IPS-NIHi7 (cell line): ENCODE measurements around the gene LRRC32.

Source experiments
- DNase-seq: peaks from one replicate; pipeline ENCODE4 v3.0.0; 2012; ENCODE audit warnings: mixed read lengths; ENCODE audit errors: extremely low spot score

Gene LRRC32

DNA sequence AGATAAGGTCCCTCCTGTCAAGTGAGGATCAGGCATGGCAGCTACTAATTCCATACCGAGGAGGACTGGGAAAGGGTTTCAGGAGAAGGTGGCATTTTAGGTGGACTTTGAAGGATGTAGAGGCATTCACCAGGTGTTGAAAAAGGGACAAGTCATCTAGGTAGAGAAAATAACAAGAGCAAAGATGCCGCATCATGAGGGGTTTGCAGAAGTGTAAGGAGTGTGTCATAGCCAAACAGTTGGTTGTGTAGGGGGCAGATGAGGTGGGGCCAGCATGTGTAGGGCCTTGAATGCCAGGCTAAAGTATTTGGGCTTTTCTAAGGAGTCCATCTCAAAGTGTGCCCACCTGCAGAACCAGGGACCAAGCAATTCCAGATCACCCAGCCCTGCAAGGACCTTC, 11.6 kb upstream of the LRRC32 start:
- no peak for DNase-seq

DNA sequence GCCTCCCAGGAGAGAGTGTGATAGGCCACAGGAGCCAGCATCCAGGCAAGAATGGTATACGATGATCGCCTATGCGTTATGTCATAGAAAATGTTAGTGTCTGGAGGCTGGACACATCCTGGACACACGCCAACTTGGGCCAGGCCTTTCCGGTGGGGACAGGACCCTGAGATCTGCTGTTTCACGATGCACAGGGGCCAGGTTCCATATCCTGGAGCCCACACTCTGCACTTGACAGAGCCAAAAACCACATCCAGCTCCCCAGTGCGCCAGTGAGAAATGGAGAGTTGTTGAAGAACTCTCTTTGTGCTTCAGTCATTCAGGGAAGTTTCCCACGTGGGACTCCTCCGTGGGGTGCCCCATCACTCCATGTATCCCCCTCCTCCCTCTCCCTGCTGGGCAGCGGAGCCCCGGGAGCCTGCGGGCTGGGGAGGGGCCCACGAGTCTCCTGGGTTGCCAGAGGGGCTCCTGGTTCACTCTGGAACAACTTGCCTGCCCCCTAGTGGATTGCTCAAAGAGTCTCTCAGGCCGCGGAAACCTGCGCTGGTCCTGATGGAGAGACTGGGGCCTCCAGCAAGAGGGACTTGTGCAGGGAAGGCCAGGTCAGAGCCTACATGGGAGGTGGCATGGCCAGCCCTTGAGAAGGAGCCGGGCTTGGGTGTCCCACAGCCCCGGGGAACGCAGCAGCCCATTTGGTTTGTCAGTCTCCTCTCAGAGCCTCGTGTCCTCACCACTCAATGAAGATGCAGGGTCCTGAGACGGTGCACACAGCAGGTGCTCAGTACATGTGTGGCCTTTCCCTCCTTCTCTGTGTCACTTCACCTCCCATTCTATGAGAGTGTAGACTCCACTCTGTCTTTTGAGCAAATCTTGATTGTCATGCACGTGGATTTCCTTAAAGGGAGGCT, 10.2 kb upstream of the LRRC32 start:
- peak; percentile 94 for DNase-seq

DNA sequence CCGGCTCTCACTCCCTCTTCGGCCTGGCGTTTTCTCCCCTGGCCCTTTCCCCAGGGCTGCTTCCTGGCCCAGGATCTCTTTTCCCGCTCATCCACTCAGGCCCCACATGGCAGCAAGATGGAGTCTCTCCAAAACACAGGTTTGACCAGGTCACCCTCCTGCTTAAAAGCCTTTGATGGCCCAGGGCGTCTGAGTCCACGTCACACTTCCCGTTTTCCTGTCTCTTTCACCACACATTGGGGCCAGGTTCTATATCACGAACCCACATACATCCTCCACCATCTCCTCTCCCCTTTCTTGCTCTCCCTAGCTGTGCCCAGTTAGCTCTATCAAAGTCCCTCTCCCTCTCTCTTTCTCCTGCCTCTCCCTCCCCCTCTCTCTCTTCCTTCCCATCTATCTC, 7.8 kb upstream of the LRRC32 start:
- no peak for DNase-seq

DNA sequence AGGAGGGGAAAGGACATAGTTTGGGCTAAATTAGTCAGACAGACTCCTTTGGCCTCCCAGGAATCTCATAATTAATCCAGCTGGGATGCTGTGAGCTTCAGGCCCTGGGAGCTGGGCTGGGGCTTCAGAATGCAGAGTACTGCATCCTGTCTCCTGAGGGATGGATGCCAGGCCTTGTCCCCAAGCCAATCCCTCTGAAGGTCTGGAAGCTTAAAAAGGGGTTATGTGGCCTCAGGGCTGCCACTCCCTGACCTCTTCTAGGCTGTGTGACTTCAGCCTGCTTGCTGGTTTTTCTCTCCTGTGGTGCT, 6.9 kb upstream of the LRRC32 start:
- DNase-seq = no peak

DNA sequence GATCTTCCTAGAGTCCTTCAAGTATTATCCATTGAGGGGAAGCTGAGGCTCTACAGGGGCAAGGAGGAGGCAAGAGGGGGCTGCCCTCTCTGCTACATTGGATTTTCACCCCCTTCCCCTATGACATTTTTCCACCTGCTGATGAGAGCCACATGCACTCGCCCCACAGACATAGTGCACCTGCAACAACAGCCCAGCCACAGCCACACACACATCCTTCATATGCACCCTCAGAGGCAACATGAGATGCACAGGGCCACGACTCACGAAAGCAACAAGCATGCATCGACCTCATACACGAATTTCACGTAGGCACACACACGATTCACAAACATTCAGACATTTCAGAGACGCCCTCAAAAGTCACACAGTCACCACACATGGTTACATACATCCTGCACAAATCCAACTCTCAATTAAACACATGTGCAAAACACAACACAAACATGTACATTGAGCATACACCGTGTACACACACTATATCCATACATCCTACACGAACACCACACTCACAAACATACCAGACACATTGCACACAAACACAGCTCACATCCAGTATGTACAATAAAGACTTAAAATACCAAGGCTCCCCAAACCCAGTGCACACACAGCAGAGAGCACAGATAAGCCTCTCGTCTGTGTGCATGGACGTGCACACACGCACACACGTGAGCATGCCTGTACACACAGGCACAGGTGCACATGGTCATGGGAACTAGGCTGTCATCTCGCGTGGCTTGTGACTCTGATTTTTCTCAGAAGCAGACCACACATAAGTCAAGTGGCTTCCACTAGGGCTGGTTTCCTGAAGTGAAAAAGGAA, 6.3 kb upstream of the LRRC32 start:
- DNase-seq = no peak

DNA sequence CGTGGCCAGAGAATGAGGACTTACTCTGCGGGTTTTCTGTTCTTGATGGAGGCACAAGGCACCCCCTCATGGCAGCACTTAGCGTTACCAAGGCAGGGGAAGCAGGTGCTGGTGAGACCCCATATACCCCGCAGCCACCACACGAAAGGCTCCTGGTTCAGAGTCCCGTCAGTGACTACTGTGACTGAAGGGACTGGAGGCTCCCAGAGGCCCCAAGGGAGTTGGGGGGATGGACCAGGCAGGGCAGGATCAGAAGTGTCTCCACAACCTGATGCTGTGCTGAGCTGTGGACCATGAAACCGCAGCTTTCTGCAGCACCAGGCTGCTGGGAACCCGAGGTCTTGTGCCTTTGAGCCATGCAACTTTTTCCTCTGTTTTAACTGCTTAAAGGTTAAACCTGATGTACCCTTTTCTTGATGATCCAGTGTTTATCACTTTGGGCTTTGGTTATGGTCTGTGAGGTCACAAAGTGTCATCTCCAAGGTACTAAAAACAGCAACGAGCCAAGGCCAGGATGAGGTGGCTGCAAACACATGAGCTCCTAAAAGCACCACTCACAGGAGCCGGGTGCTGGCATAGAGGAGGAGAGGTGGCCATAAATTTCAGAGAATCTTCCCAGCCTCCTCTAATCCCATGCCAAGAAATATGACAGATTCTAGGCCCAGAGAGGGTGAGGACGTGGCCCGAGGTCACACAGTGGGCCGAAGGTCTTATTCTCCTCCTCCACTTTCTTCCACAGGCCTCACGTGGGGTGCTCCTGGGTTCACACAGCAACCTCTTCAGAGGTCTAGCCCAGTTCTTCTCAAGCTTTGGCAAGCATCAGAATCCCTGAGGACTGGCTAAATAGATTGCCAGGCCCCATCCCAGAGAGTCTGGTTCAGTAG, 4.2 kb upstream of the LRRC32 start:
- no peak for DNase-seq

DNA sequence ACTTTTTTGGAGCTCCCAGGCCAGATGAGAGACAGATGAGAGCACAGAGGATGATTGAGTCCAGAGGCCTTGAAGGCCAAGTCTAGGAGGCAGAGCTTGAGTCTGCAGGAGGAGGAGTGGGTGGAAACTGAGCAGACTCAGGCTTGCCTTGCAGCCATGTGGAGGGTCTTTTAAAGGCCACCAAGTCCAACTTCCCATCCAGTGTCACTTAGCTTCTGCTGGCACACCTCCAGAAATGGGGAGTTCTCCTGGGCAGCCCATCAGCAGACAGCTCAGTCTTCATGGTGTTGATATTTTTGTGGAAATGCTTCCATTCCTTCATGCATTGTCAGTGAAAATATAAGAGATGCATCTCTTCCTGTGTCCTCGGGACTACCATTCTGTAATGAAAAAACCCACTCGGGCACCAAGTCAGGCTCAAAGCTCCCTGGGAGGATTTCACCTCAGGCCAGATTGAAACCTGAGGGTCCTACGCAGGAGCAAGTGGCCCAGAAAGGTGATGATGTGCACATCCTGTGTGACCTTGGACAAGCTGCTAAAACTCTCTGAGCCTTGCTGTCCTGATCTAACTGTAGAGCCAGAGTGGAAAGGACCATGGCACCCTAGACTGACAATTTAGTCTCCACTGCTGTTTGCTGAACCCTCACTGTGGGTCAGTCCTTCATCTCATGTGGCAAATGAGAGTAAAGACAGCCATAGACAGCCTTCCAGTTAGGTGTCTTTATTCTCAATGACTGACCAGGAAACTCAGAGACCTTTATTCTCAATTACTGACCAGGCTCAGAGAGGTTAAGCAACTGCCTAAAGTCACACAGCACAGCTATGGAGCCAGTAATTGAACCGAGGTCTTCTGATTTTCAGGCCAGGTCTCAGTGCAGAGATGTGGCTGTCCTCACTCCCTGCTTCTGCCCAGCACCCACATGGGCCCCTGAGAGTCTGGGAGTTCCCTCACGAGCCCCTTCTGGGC, 2.9 kb upstream of the LRRC32 start:
- DNase-seq = no peak

DNA sequence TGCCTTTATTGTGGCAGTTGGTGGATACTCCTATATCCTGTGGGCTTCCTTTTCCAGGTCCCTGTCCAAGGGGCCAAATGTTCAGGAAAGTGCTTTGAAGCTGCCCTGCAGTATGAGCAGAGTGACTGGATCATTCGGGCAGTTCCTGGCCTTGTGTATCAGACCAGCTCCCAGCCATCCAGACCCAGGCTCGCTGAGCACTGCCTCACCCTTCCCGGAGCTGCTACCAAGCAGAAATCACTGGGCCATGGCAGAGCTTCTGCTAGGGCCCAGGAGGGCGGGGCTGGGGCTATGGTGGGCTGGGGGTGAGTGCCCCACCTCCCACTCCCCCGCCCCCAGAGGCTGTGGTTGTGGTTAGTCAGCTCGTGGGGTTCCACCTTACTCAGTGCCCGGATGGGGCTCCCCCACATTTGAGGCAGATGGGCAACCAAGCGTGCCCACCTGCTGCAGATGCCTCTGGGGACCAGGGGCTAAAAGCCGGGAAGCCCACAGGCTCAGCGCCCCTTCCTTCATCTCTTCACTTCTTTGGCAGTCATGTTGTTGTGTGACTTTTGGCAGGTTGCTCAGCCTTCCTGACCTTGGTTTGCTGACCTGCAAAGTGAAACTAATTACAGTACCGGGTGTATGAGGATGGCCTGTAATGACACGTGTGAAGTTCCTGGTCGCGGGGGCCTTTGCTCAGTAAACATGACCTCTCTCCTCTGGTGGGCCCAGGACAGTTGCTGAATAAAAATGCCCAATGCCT, 2.1 kb upstream of the LRRC32 start:
- no peak for DNase-seq

DNA sequence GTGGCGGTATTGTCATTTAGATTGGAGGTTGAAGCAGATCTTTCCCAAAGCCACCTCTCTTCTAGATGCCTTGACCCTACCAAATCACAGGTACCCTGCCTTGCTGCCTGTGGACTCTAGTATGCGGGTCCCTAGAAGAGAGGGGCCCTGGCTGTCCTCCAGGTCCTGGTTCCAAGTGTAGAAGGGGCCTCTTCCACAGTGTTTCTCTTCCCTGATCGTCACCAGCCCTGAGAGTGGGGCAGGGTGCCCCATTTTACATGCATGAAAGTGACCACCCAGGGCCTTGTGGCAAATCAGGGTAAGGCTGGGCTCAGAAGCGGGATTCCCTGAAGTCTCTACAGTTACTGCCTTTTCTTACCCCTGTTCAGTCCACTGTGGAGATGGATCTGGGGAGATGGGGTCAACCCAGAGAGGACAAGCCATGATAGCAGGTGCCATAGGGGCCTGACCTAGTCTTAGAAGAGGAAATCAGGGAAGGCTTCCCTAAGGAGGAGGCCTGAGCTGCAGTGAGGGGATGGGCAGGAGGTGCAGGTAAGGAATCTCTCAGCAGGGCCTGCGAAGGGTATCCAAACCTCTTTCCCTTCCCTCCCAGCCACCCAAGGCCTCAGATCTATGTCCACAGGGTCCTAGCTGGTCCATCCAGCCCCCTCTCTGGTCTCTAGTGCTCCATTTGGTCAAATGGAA, 1.2 kb upstream of the LRRC32 start:
- no peak for DNase-seq

DNA sequence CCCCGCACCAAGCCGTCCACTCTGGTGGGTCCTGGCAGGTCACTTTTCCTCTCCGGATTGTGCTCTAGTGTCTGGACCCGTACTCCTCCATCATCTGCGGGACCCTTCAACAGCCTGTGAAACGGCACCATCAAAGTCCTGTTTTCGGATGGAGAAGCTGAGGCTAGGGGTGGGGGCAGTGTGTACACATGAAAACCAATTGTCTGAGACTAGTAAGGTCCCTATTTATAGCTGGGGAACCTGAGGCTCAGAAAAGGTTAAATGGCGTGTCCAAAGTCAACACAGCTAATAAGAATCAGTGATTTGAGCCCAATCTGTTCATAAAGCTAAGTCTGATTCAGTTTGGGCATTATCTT, 668 bp upstream of the LRRC32 start:
- DNase-seq = no peak

DNA sequence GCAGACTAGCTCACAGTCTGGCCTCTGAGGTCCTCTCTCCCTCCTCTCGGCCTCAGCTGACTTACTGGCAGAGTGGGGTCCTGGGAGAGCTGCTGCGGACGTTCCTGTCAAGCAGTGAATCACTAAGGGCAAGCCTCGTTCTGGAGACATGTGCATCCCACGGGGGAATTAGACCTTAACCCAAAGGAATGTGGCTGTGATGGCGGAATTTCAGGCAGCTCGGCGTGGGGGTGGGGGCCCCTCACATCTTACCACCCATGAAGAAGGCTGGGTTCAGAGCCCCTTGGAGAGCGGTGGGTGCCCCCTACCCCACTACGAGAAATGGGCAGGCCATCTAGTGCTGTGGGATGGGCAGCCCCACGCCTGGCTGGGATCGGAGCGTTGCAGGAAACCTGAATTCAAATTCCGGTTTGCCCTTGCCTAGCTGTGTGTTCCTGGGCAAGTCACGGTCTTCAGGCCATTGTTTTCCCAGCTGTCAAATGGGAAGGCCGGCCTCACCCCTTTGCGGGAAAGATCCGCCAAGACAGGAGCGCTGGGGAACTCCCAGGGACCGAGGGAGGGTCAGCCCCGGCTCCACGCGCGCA, 554 bp downstream of the LRRC32 start:
- no peak for DNase-seq

DNA sequence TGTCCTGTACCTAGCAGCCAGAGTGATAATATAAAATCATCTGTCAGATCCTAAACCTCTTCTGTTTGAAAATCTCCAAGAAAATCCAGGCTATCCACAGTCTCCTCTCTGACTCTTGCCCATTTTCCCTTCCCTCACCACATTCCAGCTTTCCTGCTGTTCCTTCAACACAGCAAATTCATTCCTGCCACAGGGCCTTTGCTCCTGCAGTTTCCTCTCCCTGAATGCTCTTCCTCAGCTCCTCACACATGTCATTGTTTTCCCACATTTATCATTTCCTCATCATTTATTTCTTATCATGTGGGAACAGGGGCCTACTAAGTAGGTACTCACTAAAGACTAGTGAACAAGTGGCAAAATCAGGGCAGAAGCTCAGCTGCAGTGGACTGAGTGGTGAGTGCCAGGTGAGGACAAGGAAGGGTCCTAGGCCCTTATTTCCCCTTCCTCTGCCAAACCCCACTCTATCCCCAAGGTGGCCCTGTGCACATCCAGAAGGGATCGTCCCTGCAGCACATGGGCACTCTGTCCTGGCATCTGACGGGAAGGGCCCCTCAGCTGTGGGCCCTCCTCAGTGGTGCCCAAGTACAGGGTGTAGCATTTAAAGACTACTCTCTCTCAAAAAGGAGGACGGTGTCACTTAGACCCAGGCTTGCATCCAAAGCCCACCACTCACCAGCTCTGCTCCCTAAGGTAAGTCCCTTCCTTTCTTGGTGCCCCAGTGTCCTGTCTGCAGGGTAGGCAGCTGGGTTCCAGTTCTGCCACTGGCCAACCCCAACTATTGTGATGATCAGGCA, 2.0 kb downstream of the LRRC32 start:
- no peak for DNase-seq

DNA sequence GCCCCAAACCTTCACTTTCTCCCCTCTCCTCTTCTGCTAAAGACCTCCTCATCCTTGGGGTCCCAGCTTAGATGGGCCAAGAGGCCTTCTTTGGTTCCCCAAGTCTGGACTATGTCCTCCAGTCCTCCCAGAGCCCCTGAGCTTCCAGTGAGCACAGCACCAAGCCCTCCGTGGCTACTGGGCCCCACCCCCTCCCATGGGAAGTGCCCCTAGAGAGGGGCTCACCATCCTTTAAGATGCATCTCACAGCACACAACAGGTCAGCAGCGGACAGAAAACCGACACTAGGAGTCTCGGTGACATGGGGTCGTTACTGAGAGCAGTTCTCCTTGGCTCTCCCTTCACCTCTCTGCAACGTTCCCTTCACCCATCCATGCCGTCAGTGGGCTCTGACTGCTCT, 2.7 kb downstream of the LRRC32 start:
- no peak for DNase-seq

DNA sequence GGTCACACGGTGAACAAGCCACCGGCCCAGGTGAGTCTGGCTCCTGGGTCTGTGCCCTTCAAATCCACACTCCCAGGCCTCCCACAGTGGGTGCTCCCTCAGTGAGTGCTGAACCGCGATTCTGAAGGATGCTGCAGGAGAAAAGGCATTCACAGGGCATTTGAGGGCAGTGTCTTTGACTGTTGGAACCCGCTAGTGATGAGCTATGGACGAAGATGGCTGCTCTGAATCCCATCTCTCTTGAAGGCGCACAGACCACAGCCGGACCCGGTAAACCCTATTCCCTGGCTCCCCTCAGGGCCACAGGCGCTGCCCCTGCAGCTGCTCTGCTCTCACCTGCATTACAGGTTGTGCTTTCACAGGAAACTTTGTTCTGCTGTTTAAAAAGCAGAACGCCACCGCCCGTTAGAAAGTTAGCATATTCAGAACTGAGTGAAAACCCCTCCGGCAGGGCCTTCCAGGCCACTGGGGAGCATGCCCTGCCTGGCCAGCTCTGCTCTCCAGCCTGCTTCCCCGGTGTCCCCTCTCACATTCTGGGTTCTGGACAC, 3.2 kb downstream of the LRRC32 start:
- DNase-seq = no peak

DNA sequence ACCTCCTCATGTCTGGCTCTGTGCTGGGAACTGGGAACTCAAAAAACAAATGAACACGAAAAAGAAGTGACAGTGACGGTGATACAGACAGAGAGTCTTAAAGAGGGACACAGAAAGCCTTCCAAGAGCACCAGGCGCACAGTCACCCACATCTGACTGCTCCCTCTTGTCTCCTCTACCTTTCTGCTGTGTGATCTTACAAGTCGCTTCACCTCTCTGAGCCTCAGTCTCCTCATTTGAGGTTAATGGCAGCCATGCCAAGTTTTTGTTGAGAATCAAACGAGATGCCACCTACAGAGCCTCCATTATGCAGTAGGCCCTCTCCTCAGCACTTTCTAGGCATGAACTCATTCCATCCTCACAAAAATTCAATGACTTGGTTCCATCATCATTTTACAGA, 3.7 kb downstream of the LRRC32 start:
- DNase-seq = no peak

DNA sequence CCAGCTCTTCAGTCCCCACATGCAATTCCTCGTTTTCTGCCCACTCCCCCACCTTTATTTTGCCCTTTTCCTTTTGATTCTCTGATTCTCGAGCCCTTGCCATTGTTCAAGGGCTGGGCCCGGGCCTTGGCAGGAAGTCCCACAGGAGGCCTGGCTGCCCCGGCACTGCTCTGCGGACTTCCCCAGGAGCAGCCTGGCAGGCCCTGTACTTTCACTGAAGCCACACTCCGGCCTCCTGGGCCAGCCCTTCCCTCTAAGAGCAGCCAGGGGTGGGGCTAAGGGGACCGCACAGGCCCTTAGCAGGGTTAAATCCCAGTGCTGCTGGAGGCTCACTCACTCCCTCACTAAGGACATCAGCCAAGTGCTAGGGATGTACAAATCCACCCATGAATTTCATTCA, 4.1 kb downstream of the LRRC32 start:
- DNase-seq = no peak

DNA sequence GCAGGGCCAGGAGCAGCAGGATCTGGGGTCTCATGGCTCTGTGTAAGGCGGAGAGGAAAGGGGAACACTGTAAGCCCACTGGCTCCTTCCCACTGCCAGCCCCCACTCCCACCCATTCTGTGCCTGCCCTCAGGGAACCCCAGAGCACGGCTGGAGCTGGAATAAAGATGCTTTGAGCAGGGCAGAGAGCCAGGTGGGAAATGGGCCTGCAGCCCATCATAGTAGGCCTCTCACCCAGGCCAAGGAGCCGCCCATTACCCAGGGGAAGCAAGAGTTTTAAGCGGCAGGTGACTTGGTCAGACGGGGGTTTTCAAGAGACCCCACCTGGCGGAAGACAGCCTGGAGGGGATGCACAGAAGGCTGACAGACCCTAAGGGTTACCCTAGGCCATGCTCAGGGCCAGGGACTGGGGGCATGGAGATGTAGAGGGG, 4.6 kb downstream of the LRRC32 start:
- no peak for DNase-seq

DNA sequence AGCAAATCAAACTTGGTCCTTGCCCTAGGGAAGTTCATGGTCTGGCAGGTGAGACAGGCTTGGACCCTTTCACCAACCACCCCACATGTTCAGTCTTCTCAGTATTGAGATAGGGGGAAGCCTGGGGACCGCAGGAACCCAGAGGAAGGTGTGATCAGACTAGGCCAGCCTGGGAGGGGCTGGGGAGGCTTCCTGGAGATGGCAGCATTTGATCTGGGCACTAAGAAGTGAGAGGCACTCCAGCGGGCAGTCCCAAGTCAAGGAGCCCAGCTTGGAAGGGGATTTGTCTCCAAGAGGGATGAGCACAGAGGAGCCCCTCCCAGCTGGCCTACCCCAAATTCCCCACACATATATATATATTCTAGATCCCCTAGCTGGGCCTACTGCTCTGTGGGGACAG, 5.4 kb downstream of the LRRC32 start:
- DNase-seq = no peak
